HEK293T (cell line): ENCODE measurements around the gene IL1RAPL1.

Experiments
- ARNT ChIP-seq: fragments of 450-650 bp; IDR thresholded peaks from 2 replicates; pipeline ENCODE4 v1.6.1; 2017; ENCODE audit warnings: mild to moderate bottlenecking
- CTBP1 ChIP-seq: fragments of 450-650 bp; IDR thresholded peaks from 2 replicates; pipeline ENCODE4 v1.6.1; 2016; ENCODE audit warnings: borderline replicate concordance
- ELF4 ChIP-seq: fragments of 450-650 bp; IDR thresholded peaks from 2 replicates; pipeline ENCODE4 v1.6.1; 2017; ENCODE audit warnings: antibody characterized with exemption
- FOXA1 ChIP-seq: fragments of 450-650 bp; IDR thresholded peaks from 2 replicates; pipeline ENCODE4 v1.6.1; 2016; ENCODE audit warnings: mild to moderate bottlenecking
- HDGF ChIP-seq: fragments of 450-650 bp; IDR thresholded peaks from 2 replicates; pipeline ENCODE4 v1.6.1; 2017; ENCODE audit warnings: antibody characterized with exemption, borderline replicate concordance
- NFRKB ChIP-seq: fragments of 450-650 bp; IDR thresholded peaks from 2 replicates; pipeline ENCODE4 v1.6.1; 2016; ENCODE audit warnings: mild to moderate bottlenecking, moderate library complexity
- TARDBP ChIP-seq: fragments of 450-650 bp; IDR thresholded peaks from 2 replicates; pipeline ENCODE4 v1.6.1; 2016
- ZNF384 ChIP-seq: fragments of 450-650 bp; IDR thresholded peaks from 2 replicates; pipeline ENCODE4 v1.6.1; 2016
- TF ChIP-seq, protein P1 (sequence below): fragments of 450-650 bp; IDR thresholded peaks from 2 replicates; pipeline ENCODE4 v1.6.1; 2016

- TF ChIP-seq ZNF384 (no peak), ARNT (no peak), NFRKB (no peak), FOXA1 (no peak), HDGF (no peak), CTBP1 (no peak), TARDBP (no peak), ELF4 (no peak)
- TF ChIP-seq, protein P1, sequence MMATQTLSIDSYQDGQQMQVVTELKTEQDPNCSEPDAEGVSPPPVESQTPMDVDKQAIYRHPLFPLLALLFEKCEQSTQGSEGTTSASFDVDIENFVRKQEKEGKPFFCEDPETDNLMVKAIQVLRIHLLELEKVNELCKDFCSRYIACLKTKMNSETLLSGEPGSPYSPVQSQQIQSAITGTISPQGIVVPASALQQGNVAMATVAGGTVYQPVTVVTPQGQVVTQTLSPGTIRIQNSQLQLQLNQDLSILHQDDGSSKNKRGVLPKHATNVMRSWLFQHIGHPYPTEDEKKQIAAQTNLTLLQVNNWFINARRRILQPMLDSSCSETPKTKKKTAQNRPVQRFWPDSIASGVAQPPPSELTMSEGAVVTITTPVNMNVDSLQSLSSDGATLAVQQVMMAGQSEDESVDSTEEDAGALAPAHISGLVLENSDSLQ: no peak
These were observed 1075.7 kb downstream of the IL1RAPL1 start for GRCh38 chrX:29662759-29663503.
